Esophagus squamous epithelium (tissue), 4 donors: Measurements from ENCODE around the gene TFF3.

Experiments used
- CTCF ChIP-seq, 6 experiments: fragments of 450-650 bp in 4 of 6; fragments of 200-600 bp in 2 of 6; sonication (generic) in 2 of 6; IDR thresholded peaks; one replicate each; pipeline ENCODE4 v1.5.1; 2016 to 2019; ENCODE audit warnings: antibody characterized with exemption in 6 of 6, mild to moderate bottlenecking in 4 of 6, moderate library complexity in 4 of 6
- POLR2A ChIP-seq, 4 donors: fragments of 450-650 bp; IDR thresholded peaks; one replicate each; pipeline ENCODE4 v1.6.1; 2017; ENCODE audit warnings: antibody characterized with exemption in 4 of 4, mild to moderate bottlenecking in 4 of 4, moderate library complexity in 3 of 4

GRCh38 chr21:42301371-42302075 lies 13.7 kb downstream of the TFF3 start:
- TF ChIP-seq CTCF (IDR thresholded peaks at IDR 0.05): no peak
- TF ChIP-seq POLR2A (IDR thresholded peaks at IDR 0.05): no peak
